ENCODE data around the gene AUTS2.

Gene AUTS2

GRCh38 chr7:69859342-69859741 is 261.1 kb downstream of the AUTS2 start:
- no peak for DNase-seq

GRCh38 chr7:69860486-69860885 is 262.2 kb downstream of the AUTS2 start:
- no peak for DNase-seq

DNA sequence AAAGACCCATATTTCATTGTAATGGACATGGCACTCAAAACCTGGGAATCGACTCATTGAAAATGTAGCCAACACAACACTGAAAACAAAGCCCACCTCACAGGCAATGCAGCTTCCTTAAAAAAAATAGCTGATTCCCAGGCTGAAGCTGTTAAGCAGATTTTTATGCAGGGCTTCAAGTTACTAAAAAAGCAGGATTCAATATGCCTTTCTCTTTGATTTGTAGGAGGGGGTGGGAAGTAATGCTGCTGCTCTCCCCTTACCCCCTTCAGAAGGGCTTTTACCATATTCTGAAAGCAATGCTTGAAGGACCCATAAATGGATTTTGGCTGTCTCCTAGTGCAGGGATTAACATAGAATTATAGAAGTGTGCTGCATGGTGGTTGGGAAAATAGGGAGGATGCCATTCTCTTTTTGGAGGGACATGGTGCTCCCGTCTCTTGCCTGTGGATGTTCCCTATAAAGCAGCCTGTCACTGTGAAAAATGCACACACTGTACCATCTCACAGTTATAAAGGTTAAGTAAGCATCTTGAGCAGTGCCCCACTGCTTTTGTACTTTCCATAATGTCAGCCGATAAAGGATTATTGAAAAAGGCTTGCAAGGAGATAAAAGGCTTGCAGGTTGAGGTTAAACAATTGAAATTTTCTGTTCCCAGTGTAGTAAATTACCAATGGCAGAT is 262.8 kb downstream of the AUTS2 start:
- no peak for DNase-seq

DNA sequence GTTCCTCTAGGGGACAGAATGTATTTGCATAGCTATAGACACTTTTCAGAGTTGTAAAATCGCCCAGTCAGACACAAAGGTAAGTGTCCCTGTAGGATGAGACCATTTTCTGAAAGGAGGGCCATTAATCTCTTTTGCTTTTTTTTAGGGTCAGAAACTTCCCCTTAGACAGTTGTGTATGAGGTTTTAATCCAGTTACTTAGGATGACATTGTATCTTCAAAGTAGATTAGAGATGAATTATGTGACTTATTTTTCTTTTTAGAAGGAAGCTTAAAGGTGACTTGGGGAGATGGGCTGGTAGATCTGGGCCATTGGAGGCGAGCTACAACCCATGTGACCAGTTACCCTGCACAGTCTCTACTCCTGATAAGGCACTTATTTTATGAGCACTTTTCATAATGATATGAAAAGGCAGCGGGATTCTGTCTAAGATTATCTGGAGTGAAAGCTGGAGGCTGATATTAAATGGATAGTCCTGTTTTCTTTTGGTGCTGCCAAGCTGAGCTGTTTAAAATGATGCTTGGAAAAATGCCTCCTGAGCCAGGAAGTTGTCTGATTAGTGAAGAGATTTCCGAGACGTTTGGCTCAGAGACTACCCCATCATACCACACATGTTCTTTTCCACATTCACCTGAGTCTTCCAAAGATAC is 264.3 kb downstream of the AUTS2 start:
- DNase-seq = no peak

GRCh38 chr7:69864274-69864673 is 266.0 kb downstream of the AUTS2 start:
- no peak for DNase-seq

DNA sequence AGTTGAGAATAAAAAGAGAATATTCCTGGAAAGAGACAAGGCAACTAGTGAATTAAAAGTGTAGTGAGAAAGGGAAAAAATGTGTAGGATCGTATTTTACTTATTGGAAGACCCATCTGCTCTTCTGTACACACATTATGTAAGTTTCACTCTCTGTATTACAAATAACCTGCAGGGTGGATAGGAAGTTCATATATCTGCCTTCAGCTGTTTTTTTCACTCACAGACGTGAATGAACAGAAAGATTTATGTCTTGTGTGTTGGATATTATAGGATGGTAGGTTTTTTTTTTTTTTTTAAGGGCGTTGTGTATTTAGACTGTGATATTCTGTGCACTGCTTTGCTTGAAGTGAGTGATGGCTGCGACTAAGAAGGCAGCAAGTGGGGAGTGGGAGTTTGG is 266.5 kb downstream of the AUTS2 start:
- DNase-seq = no peak

DNA sequence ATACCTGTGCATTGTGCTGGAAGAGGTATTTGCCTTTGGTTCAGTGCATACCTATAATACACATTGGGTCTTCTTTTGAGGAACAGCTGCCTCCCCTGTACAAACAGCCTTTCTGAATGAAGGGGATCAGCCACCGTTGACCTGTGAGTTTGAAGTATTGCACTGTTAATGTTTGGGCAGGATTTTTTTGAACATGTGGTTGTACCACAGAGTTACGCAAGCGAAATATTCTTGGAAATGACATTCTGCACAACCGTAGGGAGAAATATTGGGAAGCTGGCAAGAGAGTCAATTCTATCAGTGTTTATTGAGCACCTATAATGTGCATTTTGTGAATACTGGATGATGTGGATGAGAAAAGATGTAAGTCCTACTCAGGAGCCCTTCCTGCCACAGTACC is 270.6 kb downstream of the AUTS2 start:
- DNase-seq = no peak

DNA sequence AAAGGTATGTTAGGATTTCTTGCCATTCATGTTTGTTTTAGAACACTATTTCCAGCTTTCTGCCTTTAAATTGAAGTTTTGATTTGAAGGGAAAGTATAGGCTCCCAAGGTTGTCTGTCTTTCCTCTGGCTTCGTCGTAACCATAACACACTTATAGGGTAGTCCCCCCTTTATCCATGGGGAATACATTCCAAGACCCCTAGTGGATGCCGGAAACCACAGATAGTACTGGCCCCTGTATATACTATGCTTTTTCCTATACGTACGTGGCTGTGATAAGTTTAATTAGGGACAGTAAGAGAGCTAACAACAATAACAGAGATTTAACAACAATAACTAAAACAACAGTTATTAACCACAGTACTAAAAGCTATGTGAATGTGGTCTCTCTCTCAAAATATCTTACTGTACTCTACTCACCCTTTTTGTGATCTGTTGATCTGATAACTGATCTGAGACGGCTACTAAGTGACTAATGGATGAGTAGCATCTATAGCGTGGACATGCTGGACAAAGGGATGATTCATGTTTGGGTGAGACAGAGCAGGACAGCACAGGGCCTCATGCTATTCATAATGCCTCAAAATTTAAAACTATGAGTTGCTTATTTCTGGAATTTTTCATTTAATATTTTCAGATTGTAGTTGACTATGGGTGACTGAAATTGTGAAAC is 273.1 kb downstream of the AUTS2 start:
- no peak for DNase-seq

- DNase-seq = no peak
These were observed 273.8 kb downstream of the AUTS2 start for GRCh38 chr7:69871886-69872569.

GRCh38 chr7:69873512-69873911 is 275.2 kb downstream of the AUTS2 start:
- no peak for DNase-seq

DNA sequence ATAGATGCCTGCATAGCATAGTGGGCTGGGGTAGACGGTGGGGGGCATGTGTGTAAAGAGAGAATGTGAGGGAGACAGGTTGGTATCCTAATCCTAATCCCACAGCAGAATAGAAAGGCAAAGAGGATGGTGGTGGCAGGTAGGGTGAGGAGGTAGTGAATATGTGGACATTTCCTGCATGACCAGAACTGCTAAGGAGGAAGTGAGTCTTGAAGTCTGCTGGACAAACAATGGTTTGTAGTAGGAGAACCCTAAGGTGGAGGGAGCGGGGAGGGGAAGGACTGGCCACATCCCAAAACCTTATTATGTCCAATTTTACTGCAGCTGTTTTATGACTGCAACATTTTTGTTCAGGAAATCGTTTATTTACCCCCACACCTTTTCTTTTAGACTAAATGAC is 279.7 kb downstream of the AUTS2 start:
- DNase-seq = no peak

- DNase-seq = no peak
These were observed 280.3 kb downstream of the AUTS2 start for GRCh38 chr7:69878591-69878990.

DNA sequence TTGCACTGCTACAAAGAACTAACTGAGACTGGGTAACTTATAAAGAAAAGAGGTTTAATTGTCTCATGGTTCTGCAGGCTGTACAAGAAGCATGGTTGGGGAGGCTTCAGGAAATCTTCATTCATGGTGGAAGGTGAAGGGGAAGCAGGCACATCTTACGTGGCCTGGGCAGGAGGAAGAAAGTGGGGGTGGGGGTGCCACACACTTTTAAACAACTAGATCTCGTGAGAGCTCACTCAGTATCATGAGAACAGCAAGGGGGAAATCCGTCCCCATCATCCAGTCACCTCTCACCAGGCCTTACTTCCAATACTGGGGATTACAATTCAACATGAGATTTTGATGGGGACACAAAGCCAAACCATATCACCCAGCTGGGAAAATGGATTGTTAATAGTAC is 281.7 kb downstream of the AUTS2 start:
- no peak for DNase-seq

DNA sequence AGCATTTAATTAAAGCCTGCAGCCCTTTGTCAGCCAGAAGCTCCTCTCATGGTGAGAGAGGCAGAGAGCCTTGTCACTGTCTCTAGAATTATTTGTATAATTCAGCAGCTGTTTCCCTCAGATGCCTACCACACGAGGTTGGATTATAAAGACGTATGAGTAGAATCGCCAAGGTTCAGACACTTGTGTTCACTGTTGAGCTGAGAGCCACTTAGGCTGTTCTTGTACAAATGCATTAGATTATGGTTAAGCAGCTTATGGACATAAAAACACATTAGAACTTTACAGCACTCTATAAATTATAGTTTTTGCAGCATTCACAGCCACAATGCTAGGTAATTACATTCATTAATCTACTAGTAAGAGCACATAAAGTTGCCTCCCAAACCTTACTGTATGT is 282.6 kb downstream of the AUTS2 start:
- no peak for DNase-seq

DNA sequence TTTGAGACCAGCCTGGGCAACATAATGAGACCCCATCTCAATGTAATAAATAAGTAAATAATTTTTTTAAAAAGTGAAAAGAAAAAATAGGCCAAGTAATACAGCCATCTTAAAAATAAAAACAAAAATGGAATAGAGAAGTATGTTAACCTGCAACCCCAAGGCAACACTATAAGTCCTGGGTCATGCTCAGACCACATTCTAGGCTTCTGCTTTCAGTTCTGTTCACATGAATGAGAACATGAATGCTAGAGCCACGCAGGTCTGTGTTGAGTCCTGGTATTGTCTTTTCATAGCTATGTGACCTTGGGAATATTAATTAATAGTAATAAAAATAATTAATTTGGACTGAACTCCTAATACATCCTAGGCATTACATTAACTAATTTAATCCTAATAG is 284.0 kb downstream of the AUTS2 start:
- DNase-seq = peak in 1 of 4 experiments; percentile 7

DNA sequence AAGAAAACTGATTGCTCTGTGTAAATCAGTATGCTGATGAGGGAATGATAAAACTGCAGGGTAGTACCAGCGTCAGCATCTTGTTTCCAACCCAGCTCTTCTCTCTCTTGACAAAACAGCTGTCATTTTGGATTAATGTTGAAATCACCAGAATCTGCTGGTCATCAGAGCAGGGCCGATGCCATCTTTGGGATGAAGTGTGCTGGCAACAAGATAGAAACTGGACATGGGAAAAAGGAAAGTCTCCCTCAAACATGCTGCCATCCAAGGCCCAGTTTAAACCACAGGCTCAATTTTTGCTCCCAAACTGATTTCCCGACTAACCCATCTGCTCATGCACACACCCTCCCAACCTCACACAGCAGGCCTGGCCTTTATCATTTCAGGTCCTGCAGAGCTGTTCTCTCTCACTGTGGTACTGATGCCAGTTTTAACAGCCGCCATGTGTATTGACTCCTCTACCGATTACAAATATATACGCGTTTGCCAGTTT is 285.2 kb downstream of the AUTS2 start:
- DNase-seq = no peak

GRCh38 chr7:69885431-69885830 is 287.2 kb downstream of the AUTS2 start:
- no peak for DNase-seq

- no peak for DNase-seq
These were observed 291.2 kb downstream of the AUTS2 start for GRCh38 chr7:69889338-69889975.

- no peak for DNase-seq
These were observed 291.7 kb downstream of the AUTS2 start for GRCh38 chr7:69889976-69890351.

DNA sequence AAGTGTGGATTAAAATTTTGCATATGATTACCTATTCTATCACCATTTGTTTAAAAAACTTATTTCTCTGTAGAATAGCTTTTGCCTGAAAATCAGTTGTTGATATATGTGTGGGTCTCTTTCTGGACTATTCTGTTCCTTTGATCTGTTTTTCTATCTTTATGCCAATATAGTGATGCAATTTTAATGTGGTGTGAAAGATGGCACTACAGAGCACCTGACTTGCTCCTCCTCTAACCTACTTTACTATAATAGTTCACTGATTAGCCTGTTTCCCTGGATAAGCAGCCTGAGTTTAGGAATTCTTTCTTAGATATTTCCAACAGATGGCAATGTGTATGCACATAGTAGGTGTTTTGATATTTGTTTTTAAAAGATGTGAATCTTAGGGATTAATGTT is 294.5 kb downstream of the AUTS2 start:
- DNase-seq = no peak

DNA sequence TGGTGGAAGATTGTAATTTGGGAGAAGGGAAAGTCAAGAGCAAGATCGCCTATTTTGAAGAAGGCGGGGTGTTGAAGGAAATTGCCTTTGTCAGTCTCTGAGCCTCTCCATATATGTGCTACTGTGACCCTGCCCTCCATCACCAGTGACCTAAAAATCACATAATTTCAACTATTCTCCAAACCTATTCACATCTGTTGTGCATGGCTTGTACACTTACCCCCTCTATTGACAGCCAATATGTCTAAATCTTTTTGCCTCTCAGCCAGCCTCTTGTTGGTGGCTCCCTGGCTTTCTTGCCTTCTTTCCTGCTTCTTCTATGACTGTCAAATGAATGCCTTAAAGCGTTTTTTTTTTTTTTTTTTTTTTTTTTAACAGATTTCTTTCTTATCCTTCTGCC is 295.6 kb downstream of the AUTS2 start:
- DNase-seq = peak in 1 of 4 experiments; percentile 19

DNA sequence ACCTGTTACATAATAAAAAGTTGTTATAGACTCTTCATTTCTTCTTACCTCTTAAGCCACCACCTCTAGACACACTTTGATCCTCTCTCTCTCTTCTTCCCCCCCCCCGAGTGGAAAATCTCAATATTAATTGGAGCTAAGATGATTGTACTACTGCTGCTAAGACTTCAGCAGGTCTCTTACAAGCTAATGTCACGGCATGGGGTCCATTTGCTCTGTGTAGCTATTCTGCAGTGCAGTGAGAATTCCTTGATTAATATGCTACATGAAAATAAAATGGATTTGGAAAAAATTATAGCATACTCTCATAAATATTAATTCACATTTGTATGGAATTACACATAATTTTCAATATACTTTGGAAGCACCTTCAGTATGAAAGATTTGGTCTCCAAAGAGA is 297.2 kb downstream of the AUTS2 start:
- DNase-seq = no peak

DNA sequence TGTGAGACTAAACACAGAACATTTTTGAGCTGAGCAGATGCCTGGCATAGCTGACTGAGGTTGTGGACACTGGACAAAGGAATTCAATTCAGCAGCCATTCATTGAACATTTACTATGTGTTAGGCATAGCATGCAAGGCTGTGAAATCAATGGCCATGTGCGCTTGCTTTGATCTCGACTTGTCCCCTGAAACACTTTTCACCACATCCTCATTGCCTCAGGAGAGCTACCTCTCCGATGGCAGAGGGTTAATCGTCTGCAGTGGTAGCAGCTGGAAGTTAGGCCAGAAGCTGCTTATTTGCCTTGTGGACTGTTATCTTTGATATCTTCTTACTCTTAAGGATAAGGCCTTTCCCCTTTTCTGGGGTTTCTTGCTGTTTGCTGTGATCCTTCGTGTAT is 297.8 kb downstream of the AUTS2 start:
- DNase-seq = no peak
